Muscle of leg (tissue), 11 donors: ENCODE results near the gene HMG20A. TPM values are rescaled to one million over a fixed set of nuclear protein-coding genes. Genes with fewer than 3 reads are reported as not detected.
"Not testable (repeated sequence)": the region's sequence is repeated elsewhere in the genome, so short reads cannot be mapped to it uniquely, and the experiment has no call there.

Experiments used
- DNase-seq: peaks from one replicate; pipeline ENCODE4 v3.0.0; 2013
- H3K27ac ChIP-seq: one replicate; pipeline ENCODE4 v1.5.1; 2013; ENCODE audit warnings: mild to moderate bottlenecking, low read length, control low read depth
- H3K27me3 ChIP-seq: one replicate; pipeline ENCODE4 v1.6.1; 2013; ENCODE audit warnings: low read length; ENCODE audit not compliant: control insufficient read depth, insufficient read depth
- H3K36me3 ChIP-seq: one replicate; pipeline ENCODE4 v1.6.1; 2013; ENCODE audit warnings: low read length; ENCODE audit not compliant: control insufficient read depth, insufficient read depth
- H3K4me1 ChIP-seq: one replicate; pipeline ENCODE4 v1.6.1; 2013; ENCODE audit warnings: low read length; ENCODE audit not compliant: control insufficient read depth, insufficient read depth
- H3K4me3 ChIP-seq: one replicate; pipeline ENCODE4 v1.5.1; 2013; ENCODE audit warnings: low read length, control low read depth
- H3K9me3 ChIP-seq: replicated peaks from 2 replicates; pipeline ENCODE4 v1.6.1; 2013; ENCODE audit warnings: low read depth, low read length; ENCODE audit not compliant: control insufficient read depth
- WGBS: methylation state at CpG from one replicate; pipeline ENCODE4 v1.1.5; 2013; ENCODE audit warnings: missing lambda C conversion rate; ENCODE audit not compliant: insufficient coverage; 5-methylcytosine and 5-hydroxymethylcytosine counted together
- polyA plus RNA-seq, 8 donors: library from polyadenylated mRNA; unstranded; fragments of 120-200 nt; gene quantifications; one replicate each; pipeline versions ENCODE4 v1.2.1 to v1.2.3, GENCODE V29; 2013; ENCODE audit warnings: inconsistent platforms in 1 of 8, low replicate concordance in 1 of 8; ENCODE audit not compliant: insufficient read length in 8 of 8, insufficient read depth in 1 of 8
- total RNA-seq: library from RNA; stranded (reverse); fragments of 120-200 nt; gene quantifications from one replicate; pipeline ENCODE4 v1.2.4, GENCODE V29; 2013

HMG20A gene
- total and polyA plus RNA-seq, 9 donors: 30.5 to 51.4 (median 43.7) TPM

- Histone ChIP-seq H3K27ac (no peak overlapping the region), H3K4me1 (no peaks in the 10 kb centered on the region), H3K27me3 (no peaks in the 10 kb centered on the region), H3K4me3 (no peak overlapping the region), H3K36me3 (no peaks in the 10 kb centered on the region), H3K9me3 (peaks cover 20% of the 10 kb centered on the region)
- DNase-seq: no peak
- WGBS: no CpG with 5 or more reads among the region's 1 CpG
Measured at GRCh38 chr15:77402740-77403379, 17.8 kb upstream of the HMG20A start.

DNA sequence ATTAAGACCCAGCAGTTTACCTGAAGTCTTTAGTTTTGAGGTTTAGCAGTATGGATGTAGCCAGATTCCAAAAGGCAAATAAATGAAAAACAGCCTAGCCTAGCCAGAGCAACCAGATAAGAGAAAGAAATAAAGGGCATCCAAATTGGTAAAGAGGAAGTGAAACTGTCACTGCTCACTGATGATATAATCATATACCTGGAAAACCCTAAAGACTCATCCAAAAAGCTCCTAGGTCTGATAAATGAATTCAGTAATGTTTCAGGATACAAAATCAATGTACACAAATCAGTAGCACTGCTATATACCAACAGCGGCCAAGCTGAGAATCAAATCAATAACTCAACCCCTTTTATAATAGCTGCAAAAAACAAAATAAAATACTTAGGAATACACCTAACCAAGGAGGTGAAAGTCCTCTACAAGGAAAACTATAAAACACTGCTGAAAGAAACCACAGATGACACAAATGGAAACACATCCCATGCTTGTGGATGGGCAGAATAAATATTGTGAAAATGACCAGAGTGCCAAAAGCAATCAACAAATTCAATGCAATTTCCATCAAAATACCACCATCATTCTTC, 14.4 kb upstream of the HMG20A start:
- DNase-seq, H3K4me3 ChIP-seq, H3K9me3 ChIP-seq, H3K4me1 ChIP-seq, H3K36me3 ChIP-seq, H3K27me3 ChIP-seq, H3K27ac ChIP-seq: not testable (repeated sequence)
- WGBS: no CpG with 5 or more reads among the region's 1 CpG

DNA sequence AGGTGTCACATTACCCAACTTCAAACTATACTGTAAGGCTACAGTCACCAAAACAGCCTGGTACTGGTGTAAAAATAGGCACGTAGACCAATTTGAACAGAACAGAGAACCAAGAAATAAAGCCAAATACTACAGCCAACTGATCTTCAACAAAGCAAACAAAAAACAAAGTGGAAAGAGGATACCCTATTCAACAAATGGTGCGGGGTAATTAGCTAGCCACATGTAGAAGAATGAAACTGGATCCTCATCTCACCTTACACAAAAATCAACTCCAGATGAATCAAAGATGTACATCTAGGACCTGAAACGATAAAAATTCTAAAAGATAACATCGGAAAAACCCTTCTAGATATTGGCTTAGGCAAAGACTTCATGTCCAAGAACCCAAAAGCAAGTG, 13.8 kb upstream of the HMG20A start:
- no peaks in the 10 kb centered on the region for H3K4me1 ChIP-seq
- H3K27ac ChIP-seq: no peak overlapping the region
- no CpG with 5 or more reads among the region's 4 CpGs for WGBS
- H3K4me3 ChIP-seq: no peak overlapping the region
- H3K9me3 ChIP-seq: no peaks in the 10 kb centered on the region
- H3K27me3 ChIP-seq: no peaks in the 10 kb centered on the region
- no peak for DNase-seq
- no peaks in the 10 kb centered on the region for H3K36me3 ChIP-seq

- H3K27me3 ChIP-seq: no peaks in the 10 kb centered on the region
- H3K27ac ChIP-seq: no peak overlapping the region
- no peaks in the 10 kb centered on the region for H3K9me3 ChIP-seq
- WGBS: 82% methylated on average over 2 of the region's 4 CpGs
- H3K4me1 ChIP-seq: no peaks in the 10 kb centered on the region
- H3K36me3 ChIP-seq: no peaks in the 10 kb centered on the region
- DNase-seq: peak; percentile 52
- H3K4me3 ChIP-seq: no peak overlapping the region
Measured at GRCh38 chr15:77409259-77410156, 11.2 kb upstream of the HMG20A start.

- 100% methylated on average over 3 of the region's 7 CpGs for WGBS
- H3K36me3 ChIP-seq, H3K4me1 ChIP-seq, H3K27me3 ChIP-seq, DNase-seq, H3K27ac ChIP-seq, H3K4me3 ChIP-seq, H3K9me3 ChIP-seq: not testable (repeated sequence)
Measured at GRCh38 chr15:77410157-77410500, 10.6 kb upstream of the HMG20A start.

DNA sequence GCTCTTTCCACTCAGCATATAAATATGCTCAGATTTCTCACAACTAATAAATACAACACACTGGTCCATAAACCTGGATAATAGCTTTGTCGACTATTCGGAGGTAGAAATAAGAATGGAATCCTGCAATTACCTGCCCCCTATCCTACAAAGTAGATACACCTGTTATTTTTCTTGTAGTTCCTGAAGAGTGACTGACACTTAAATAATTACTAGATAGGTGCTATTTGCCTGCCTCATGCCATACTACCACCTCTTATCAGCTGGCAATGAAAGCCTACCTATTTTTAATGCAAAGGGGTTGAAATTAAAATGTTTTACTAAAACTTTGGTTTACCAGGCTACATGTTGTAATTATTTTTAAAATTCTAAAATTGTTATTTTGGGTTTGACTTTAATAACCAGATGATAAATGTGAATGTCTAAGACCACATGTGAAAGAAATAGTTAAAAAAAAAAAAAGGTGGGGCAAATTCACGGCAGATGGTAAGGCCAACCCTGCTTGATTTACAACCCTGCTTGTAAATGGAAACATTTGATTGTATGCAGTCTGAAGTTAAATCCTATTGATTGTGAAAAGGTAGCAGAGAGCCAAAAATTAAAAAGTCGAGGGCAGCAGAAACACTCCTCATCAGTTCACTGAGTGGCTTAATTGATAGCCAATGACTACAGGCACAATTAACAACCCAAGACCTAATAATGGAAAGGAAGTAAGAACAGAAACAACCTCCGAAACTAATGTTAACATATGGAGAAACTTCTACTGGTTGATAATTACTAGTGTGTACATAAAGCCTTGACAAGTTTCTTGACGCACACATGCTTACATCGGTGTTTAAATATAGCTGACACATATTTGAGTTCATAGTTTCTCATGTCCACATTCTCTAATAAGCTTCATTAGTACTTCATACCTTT, 9.7 kb upstream of the HMG20A start:
- H3K36me3 ChIP-seq: no peaks in the 10 kb centered on the region
- H3K9me3 ChIP-seq: no peaks in the 10 kb centered on the region
- no peak overlapping the region for H3K27ac ChIP-seq
- DNase-seq: no peak
- no peaks in the 10 kb centered on the region for H3K27me3 ChIP-seq
- peaks cover 2% of the 10 kb centered on the region for H3K4me1 ChIP-seq
- no peak overlapping the region for H3K4me3 ChIP-seq
- WGBS: no CpG with 5 or more reads among the region's 7 CpGs

DNA sequence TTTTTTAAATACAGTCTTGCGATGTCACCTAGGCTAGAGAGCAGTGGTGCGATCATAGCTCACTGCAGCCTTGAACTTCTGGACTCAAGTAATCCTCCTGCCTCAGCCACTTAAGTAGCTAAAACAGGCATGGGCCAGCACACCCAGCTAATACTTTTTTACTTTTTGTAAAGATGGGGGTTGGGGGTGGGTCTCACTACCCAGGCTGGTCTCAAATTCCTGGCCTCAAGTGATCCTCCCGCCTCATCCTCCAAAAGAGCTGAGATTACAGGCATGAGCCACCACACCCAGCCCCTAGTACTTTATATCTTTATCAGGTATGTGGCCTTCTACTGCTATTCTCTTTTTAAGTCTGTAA, 9.1 kb upstream of the HMG20A start:
- peaks cover 2% of the 10 kb centered on the region for H3K4me1 ChIP-seq

DNA sequence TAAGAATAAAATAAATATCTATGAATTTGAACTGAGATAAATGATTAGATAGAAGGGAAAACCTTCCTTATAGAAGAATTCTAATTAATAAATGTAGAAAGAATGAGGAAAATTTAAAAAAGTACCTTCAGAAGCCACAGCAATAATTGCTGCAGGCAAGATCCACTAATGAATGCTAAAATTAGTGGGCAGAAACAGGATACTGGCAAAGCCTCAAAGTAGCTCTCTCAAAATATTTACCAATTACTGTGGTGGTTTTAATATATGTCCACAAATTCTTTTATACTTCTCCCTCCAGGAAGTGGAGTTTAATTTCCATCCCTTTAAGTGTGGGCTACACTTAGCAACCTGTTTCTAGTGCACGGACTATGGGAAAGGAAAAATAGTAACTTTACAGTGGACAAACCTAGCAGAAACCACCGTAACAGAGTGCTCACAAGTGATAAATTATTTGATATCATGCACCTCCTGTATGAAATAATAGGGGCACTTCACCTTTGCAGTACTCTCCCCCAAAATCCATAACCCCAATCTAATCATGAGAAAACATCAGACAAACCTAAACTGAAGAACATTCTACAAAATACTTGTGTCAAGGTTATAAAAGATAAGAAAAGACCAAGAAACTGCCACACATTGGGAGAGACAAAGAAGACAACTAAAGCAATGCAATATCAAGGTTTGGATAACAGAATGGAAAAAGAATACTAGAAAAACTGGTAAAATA, 7.6 kb upstream of the HMG20A start:
- no CpG with 5 or more reads among the region's 2 CpGs for WGBS
- Histone ChIP-seq H3K4me3 (no peak overlapping the region), H3K4me1 (peaks cover 6% of the 10 kb centered on the region), H3K27ac (no peak overlapping the region), H3K36me3 (no peaks in the 10 kb centered on the region), H3K9me3 (no peaks in the 10 kb centered on the region), H3K27me3 (no peaks in the 10 kb centered on the region)
- DNase-seq: no peak

More for the DNA sequence above, 9.1 kb upstream of the HMG20A start:
- H3K27ac ChIP-seq: no peak overlapping the region
- H3K4me3 ChIP-seq: no peak overlapping the region
- H3K9me3 ChIP-seq: no peaks in the 10 kb centered on the region
- no peaks in the 10 kb centered on the region for H3K27me3 ChIP-seq
- 92% methylated on average over 2 of the region's 3 CpGs for WGBS
- no peak for DNase-seq
- no peaks in the 10 kb centered on the region for H3K36me3 ChIP-seq

GRCh38 chr15:77413699-77414349, 6.9 kb upstream of the HMG20A start:
- H3K4me1 ChIP-seq: peaks cover 6% of the 10 kb centered on the region
- no peak for DNase-seq
- H3K9me3 ChIP-seq: no peaks in the 10 kb centered on the region
- H3K36me3 ChIP-seq: no peaks in the 10 kb centered on the region
- no peak overlapping the region for H3K27ac ChIP-seq
- WGBS: 80% methylated on average over 3 of the region's 4 CpGs
- H3K27me3 ChIP-seq: no peaks in the 10 kb centered on the region
- no peak overlapping the region for H3K4me3 ChIP-seq
